ENCODE measurements around the gene TCP11L2. TPM values are rescaled to one million over a fixed set of nuclear protein-coding genes. Genes with fewer than 3 reads are reported as not detected.

TCP11L2 gene
- total and polyA plus RNA-seq, 2 of the 13 experiments (the other 11 are each of a cell fraction or from before 2014, with no cell fraction given) = 4.6 to 24.1 TPM

GRCh38 chr12:106302401-106303201, at the start of gene TCP11L2 (continued):
- TF ChIP-seq AFF4 (CRISPR knock-in tag; IDR thresholded peaks at IDR 0.05) (no peak), MYNN (CRISPR knock-in tag; IDR thresholded peaks at IDR 0.05; ENCODE audit: low read depth) (no peak), ZNF446 (CRISPR knock-in tag; IDR thresholded peaks at IDR 0.05) (no peak), ZIK1 (CRISPR knock-in tag; IDR thresholded peaks at IDR 0.05; ENCODE audit: borderline replicate concordance, low read depth) (no peak; the same call in 1 of the 2 replicates), TEAD3 (CRISPR knock-in tag; optimal IDR thresholded peaks at IDR 0.05; ENCODE audit: borderline replicate concordance) (no peak), CEBPG (CRISPR knock-in tag; IDR thresholded peaks at IDR 0.05) (no peak), ZFP1 (CRISPR knock-in tag; IDR thresholded peaks at IDR 0.05) (no peak), GPN1 (CRISPR knock-in tag; IDR thresholded peaks at IDR 0.05; ENCODE audit: borderline replicate concordance) (no peak), HOMEZ (CRISPR knock-in tag; IDR thresholded peaks at IDR 0.05; ENCODE audit: low read depth) (no peak), ZSCAN30 (CRISPR knock-in tag; IDR thresholded peaks at IDR 0.05) (0 out of 2 replicates have a peak, but pooled peaks have one; percentile 52), ZNF496 (CRISPR knock-in tag; IDR thresholded peaks at IDR 0.05; ENCODE audit: insufficient replicate concordance) (no peak), ZNF550 (CRISPR knock-in tag; IDR thresholded peaks at IDR 0.05; ENCODE audit: borderline replicate concordance) (no peak; the same call in 1 of the 2 replicates), ZNF720 (CRISPR knock-in tag; IDR thresholded peaks at IDR 0.05) (no peak), SP1 (IDR thresholded peaks at IDR 0.05) (no peak), SP1 (CRISPR knock-in tag; IDR thresholded peaks at IDR 0.05) (peak; percentile 11; the same call in 1 of the 2 replicates), MTA3 (CRISPR knock-in tag; IDR thresholded peaks at IDR 0.05) (no peak), NFIC (IDR thresholded peaks at IDR 0.05; ENCODE audit: low read length) (no peak), SNAI1 (CRISPR knock-in tag; IDR thresholded peaks at IDR 0.05; ENCODE audit: borderline replicate concordance) (peak; percentile 60; the same call in 1 of the 2 replicates), GATAD1 (CRISPR knock-in tag; IDR thresholded peaks at IDR 0.05) (no peak)
- TF ChIP-seq, protein P1, sequence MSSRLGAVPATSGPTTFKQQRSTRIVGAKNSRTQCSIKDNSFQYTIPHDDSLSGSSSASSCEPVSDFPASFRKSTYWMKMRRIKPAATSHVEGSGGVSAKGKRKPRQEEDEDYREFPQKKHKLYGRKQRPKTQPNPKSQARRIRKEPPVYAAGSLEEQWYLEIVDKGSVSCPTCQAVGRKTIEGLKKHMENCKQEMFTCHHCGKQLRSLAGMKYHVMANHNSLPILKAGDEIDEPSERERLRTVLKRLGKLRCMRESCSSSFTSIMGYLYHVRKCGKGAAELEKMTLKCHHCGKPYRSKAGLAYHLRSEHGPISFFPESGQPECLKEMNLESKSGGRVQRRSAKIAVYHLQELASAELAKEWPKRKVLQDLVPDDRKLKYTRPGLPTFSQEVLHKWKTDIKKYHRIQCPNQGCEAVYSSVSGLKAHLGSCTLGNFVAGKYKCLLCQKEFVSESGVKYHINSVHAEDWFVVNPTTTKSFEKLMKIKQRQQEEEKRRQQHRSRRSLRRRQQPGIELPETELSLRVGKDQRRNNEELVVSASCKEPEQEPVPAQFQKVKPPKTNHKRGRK (CRISPR knock-in tag; IDR thresholded peaks at IDR 0.05) = no peak
- TF ChIP-seq, protein P2, sequence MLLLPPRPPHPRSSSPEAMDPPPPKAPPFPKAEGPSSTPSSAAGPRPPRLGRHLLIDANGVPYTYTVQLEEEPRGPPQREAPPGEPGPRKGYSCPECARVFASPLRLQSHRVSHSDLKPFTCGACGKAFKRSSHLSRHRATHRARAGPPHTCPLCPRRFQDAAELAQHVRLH (CRISPR knock-in tag; IDR thresholded peaks at IDR 0.05; ENCODE audit: borderline replicate concordance, low read depth) = peak; percentile 57; the same call in 1 of the 2 replicates
- TF ChIP-seq, protein P3, sequence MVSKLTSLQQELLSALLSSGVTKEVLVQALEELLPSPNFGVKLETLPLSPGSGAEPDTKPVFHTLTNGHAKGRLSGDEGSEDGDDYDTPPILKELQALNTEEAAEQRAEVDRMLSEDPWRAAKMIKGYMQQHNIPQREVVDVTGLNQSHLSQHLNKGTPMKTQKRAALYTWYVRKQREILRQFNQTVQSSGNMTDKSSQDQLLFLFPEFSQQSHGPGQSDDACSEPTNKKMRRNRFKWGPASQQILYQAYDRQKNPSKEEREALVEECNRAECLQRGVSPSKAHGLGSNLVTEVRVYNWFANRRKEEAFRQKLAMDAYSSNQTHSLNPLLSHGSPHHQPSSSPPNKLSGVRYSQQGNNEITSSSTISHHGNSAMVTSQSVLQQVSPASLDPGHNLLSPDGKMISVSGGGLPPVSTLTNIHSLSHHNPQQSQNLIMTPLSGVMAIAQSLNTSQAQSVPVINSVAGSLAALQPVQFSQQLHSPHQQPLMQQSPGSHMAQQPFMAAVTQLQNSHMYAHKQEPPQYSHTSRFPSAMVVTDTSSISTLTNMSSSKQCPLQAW (CRISPR knock-in tag; IDR thresholded peaks at IDR 0.05) = peak; percentile 66; the same call in 1 of the 2 replicates
